ENCODE measurements around the gene P2RX3.

The P2RX3 gene

DNA sequence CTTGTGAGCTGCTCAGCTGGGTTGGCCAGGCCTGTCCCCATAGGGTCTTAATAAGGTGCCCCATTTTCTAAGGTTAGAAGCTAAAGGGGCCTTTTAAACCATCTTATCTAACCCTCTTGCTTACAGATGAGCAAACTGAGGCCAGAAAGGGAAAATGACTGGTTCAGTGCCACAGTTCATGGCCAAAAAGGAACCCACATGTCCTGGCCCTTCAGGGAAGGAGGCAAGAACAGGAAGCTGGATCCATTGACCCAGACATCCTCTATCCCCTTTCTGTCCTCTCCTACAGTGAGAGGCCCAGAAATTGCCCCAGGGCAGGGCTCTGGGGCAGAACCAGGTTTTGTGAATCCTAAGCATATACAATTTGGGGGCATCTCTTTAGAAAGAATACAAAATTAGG lies 32.8 kb downstream of the P2RX3 start:
- TF ChIP-seq CTCF (IDR thresholded peaks at IDR 0.05; ENCODE audit: insufficient read depth, low read depth, low read length, missing control alignments): no peak
- no peak overlapping the region for H3K4me3 ChIP-seq (ENCODE audit: low read length)
- DNase-seq (ENCODE audit: low read depth): no peak

GRCh38 chr11:57373146-57373545 lies 35.0 kb downstream of the P2RX3 start:
- no peak overlapping the region for H3K4me3 ChIP-seq (ENCODE audit: low read length)
- DNase-seq (ENCODE audit: low read depth): no peak
- TF ChIP-seq CTCF (IDR thresholded peaks at IDR 0.05; ENCODE audit: insufficient read depth, low read depth, low read length, missing control alignments): no peak

DNA sequence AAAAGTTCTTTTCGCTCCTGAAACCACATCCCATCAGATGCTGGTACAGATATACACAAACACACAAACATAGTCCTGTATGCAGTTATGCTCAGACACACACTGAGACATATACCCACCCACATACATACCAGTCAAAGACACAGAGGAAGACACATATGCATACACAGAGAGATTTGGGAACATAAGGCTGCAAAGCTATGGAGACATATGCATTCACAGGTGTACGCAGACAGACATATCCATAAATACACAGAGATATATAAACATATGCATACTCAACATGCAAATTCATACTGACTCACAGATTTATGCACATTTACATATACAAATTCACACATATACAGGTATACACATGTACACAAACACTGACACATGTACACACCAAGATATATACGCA lies 36.8 kb downstream of the P2RX3 start:
- H3K4me3 ChIP-seq (ENCODE audit: low read length): no peak overlapping the region
- no peak for DNase-seq (ENCODE audit: low read depth)
- no peak for TF ChIP-seq CTCF (IDR thresholded peaks at IDR 0.05; ENCODE audit: insufficient read depth, low read depth, low read length, missing control alignments)

GRCh38 chr11:57375490-57375889 lies 37.3 kb downstream of the P2RX3 start:
- no peak for TF ChIP-seq CTCF (IDR thresholded peaks at IDR 0.05; ENCODE audit: insufficient read depth, low read depth, low read length, missing control alignments)
- no peak overlapping the region for H3K4me3 ChIP-seq (ENCODE audit: low read length)
- DNase-seq (ENCODE audit: low read depth): no peak

GRCh38 chr11:57376095-57377090 lies 38.2 kb downstream of the P2RX3 start:
- TF ChIP-seq CTCF (IDR thresholded peaks at IDR 0.05; ENCODE audit: insufficient read depth, low read depth, low read length, missing control alignments): no peak
- no peak overlapping the region for H3K4me3 ChIP-seq (ENCODE audit: low read length)
- DNase-seq (ENCODE audit: low read depth): no peak

GRCh38 chr11:57377107-57377506 lies 39.0 kb downstream of the P2RX3 start:
- no peak for TF ChIP-seq CTCF (IDR thresholded peaks at IDR 0.05; ENCODE audit: insufficient read depth, low read depth, low read length, missing control alignments)
- no peak overlapping the region for H3K4me3 ChIP-seq (ENCODE audit: low read length)
- DNase-seq (ENCODE audit: low read depth): no peak

DNA sequence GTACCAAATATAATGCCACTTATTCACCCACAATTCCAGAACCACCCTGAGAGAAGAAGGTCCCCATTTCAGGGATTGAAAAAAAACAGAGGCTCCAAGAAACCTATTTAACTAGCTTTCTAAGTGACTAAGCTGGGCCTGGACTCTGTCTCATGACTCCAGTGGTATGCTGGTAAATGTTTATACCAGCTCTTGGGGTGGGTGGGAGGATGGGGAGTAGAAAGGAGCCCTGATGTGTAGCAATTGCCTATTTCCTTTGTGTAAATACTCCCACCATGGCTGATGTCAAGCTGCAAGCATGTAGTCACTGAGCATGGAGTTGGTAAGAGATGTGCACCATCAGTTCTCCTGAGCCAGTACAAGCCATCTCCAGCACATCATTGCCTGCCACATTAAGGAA lies 40.0 kb downstream of the P2RX3 start:
- no peak overlapping the region for H3K4me3 ChIP-seq (ENCODE audit: low read length)
- no peak for TF ChIP-seq CTCF (IDR thresholded peaks at IDR 0.05; ENCODE audit: insufficient read depth, low read depth, low read length, missing control alignments)
- no peak for DNase-seq (ENCODE audit: low read depth)
